NCI-H1694 treated with DMSO at 0.1 percent for 48 hours (cell line): ENCODE data around the gene PDLIM3.
"Not testable (repeated sequence)": the region's sequence is repeated elsewhere in the genome, so short reads cannot be mapped to it uniquely, and the experiment has no call there.

Experiments
- DNase-seq: peaks from one replicate; lab custom pipeline; 2025; lab: John Stamatoyannopoulos, UW

PDLIM3 gene, protein sequence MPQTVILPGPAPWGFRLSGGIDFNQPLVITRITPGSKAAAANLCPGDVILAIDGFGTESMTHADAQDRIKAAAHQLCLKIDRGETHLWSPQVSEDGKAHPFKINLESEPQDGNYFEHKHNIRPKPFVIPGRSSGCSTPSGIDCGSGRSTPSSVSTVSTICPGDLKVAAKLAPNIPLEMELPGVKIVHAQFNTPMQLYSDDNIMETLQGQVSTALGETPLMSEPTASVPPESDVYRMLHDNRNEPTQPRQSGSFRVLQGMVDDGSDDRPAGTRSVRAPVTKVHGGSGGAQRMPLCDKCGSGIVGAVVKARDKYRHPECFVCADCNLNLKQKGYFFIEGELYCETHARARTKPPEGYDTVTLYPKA

DNA sequence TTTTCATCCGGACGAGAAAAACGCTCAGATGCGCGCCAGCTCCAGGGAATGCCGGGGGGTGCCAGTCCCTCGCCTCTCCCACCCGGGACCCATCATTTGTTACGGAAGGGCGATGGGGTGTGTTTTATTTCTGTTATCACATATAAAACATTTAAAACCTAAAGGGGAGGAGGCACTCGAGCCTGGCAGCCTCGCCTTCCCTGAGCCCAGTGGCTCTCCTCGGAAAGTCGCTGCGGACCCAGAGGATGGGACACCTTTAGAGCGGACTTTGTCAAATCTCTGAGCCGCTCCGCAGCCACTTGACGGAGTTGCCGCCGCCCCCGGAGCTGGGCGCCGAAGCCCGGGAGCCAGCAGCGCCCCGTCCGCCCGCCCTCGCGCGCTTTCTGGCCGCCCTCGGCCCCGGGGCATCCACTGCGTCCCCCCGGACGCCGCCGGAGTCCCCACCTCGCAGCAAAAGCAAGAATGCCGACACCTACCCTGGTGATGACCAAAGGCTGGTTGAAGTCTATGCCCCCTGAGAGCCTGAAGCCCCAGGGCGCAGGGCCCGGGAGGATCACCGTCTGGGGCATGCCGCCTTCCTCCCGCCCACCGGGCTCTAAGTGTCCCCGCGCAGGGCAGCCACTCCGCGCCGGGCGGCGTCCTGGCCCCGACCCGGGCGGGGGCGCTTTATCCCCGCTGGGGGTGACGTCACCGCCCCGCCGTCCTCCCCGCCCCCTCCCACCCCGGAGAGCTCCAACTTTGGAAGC, at the start of gene PDLIM3:
TSS of gene PDLIM3 (minus strand) at position 642 of the 746 bp plus-strand sequence. CDS start at position 569, 73 bp downstream.
- DNase-seq, result no peak

DNA sequence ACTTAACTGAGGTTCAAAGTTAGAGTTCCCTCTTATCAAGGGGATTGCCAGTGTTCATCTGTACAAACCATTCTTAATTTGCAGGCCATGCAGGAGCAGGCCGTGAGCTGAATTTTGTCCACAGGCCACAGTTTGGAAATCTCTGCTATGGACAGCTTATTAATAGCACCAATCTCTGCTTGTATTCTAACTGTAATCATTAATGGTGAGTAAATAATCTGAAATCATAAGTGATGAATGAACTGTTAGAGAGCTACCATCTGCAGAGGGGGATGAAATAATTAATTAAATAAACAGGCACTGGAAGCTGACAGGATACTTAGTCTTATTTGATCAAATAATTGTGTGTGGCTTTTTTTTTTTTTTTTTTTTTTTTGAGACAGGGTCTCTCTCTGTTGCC, 48.5 kb upstream of the PDLIM3 start:
- DNase-seq, result no peak

DNA sequence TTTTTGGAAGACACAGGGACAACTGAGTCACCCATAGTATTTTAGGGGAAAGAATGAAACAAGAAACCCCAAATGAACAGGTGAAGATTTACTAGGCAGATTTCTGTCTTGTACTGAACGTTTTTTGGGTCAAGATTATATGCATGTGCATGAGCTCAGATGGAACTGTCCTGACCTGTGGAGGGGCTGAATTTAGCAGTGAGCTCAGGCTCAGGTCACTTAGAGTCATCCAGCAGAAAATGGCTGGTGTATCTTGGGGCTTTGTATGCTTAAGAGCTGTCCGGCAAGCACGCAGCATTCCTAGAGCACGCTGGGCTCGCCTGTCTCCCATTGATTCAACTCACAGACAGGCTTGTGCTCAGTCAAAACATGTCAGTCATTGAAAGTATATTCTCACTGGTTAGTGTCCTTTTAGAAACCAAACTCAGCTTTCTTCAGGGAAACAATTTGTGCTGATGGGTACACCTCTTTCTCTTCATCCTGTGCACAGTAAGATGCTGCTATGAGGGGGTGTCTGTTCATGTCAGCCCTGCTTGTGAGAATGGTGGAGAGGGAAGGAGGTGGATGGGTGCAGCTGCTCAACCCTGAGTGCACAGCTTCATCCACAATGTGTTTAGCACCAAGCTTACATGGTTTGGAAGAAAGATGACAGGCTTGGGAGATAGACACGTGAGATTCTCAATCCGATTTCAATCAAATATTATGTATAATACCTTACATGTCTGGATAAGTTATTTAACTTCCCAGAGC, 47.5 kb upstream of the PDLIM3 start:
- no peak for DNase-seq

DNA sequence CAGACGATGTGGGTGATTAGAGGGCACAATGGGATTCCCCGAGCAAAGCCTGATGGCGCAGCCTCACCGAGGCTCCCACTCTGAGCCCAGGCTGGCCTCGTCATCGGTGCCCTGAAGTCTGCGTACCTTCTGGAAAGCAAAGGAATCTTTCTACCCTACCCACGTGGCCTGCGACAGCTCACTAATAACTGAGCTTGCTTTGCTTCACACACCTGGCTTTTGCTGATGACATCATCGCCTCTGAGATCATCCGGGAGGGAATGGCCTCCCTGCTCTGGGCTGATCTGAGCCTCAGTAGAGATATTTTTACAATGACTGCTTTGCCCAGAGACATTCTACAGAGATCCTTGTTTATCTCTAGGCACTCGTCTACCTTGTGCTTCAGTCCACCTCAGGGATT, 45.4 kb upstream of the PDLIM3 start:
- no peak for DNase-seq

DNA sequence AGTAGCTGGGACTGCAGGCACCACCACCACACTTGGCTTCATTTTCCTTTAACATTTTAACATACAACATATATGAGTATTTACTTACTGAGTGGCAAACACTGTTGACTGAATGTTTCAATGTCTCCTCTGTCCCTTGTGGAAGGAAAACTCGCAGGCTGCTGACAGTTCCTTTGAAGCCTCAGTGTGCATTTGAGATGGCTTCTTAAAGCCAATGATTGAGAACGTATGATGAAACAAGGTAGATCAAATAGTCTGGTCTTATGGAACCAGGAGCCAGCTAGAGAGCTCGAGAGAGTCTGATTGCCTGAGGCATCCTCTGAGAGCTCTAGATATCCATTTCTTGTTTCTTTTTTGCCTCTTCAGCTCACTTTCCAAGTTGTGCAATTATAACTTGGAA, 43.0 kb upstream of the PDLIM3 start:
- no peak for DNase-seq

DNA sequence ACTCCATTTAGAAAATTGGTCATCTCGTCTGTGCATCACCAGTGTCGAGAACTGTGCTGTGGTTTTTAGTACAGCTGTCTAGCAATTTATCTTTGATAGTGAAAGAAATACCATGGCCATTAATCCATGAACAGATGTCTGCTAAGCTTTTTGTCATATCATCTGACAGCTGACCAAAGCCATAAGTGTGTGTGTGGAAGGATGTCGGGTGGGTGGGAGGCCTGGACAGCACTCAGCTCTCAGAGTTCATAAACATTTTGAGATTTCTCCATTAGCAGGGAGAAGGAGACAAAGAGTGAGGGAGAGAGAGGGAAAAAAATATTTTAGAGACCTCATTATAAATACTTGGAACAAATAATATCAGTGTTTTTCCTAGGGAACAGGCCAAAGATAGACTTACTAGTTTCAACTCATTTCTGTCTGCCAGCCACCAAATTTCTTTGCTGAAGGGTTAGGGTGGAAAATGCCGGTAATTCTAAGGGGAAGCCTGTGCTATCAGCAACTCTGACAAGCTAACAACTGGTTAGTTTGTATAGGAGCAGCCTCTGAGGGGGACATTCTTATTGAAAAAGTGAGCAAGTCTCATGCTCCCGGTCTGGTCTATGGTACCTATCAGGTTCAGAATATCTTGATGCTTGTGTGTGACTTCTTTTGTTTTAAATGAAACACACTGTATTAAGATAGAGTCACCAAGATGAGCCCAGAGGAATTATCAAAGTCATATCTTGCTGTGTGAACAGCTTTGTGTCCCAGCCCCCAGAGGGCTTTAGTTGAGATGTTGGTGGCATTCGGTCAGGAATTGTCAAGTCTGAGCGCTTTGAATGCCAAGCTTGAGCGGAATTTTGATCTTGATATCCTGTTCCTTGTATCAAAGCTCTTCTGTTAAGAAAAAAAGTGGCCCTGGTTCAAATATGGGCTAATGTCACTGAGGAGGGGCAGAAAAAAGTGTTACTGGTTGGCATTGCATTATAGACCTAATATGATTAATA, 41.9 kb upstream of the PDLIM3 start:
- DNase-seq, result no peak

DNA sequence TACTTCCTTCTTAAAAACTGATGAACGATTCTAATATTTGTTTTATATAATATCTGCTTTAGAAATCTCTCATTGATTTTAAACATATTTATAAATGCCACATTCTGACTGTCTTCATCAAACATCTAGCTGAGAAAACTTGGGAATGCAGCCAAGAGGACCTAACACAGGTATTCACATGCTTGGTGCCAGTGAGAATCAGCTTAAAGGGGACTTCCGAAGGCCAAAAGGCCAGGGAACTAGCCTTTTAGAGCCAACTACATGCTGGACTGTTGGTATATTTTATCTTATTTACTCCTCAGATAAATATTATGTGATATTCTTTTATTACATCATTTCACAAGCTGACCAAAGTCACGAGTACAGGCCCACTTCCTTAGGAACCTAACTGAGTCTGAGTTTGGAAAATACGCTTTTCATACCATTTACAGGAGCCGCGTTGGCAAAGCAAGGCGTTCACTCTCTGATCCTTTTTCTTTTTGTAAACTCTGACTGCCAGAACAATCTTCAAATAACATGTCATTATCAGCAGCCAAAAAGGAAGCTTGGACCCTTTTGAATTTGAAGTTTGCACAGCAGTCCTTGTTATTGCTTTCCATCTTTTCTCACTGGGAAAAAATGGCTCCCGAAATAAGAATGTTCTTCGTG, 41.1 kb upstream of the PDLIM3 start:
- DNase-seq, result no peak

DNA sequence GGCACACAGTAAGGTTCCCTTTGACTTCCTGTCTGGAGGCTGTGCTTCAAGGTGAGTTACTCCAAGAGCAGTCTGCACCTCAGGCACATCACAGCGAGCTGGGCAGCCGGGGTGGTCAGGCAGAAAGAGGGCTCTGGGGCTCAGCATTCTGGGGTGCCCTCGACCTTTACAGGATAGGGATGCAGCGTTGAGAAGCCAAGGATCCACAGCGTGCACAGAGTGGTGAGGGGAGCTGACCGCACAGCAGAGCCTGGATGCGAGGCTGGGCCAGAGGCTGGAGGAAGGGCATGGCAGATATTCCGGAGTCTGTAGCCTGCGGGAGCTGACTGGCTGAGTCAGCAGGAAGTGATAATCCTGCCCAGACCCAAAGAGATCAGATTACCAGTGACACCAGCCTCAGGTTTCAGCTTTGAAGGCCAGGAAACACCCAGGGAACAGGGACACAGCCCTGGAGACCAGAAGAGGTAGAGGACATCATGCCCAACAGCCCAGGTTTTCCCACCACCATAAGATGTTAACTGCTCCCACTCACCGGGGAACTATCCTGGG, 38.4 kb upstream of the PDLIM3 start:
- DNase-seq, result no peak

DNA sequence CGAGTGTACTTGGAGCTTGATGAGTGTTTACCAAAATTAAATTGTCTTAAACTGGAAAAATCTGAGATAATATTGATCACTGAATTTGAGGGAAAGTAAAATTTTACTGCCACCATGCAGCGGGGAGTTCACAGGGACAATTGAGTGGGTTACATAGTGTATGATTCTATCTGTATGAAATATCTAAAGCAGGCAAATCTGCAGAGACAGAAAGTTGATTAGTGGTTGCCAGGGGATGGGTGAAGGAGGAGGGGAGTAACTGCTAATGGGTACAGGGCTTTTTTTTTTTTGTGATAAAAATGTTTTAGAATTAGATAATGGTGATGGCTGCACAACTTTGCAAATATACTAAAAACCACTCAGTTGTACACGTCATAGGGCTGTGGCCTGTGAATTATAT, 35.4 kb upstream of the PDLIM3 start:
- DNase-seq, result no peak

DNA sequence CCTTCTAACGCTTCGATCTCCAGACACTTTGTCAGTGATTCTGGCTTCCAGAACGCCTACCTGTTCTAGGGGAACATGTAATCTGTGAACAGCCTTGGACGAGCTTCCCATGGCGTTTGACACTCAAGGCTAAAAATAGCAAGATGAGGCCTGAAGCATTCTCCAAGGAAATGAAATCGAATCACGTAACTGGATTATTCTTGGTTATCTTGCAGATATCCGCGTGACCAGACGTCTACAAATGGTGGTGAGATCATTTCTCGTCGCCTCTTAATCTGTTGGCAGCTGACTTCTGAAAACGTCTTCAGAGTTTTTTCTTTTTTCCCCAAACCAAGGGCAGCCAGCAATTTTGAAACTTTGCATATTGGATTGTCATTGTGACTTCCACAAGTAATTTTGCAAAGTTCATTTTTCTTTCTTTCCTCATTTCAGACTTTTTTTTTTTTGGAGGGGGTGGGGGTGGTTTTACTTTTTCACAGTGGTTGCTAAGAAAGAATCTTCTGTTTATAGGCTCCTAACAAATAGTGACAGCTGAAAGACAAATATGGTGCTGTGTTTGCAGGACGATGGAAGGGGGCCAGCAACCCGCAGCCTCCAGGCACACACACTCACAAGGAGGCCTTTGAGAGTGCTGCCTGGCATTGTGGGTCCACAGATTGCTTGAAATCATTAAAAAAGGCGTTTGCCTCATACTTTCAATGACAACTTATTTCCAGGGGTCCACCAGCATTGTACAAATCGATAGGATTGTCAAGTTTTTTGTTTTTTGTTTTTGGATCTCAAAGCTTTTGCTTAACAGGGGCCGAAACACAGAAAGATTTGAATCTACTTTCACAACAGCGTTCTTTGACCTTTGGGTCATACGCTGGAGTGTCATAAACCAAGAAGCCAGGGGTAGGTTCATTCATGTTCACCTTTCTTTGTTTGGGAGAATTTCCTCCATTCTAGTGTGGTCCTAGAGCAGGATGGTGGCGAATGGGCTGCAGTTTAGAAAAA, 32.4 kb upstream of the PDLIM3 start:
- DNase-seq, result no peak

DNA sequence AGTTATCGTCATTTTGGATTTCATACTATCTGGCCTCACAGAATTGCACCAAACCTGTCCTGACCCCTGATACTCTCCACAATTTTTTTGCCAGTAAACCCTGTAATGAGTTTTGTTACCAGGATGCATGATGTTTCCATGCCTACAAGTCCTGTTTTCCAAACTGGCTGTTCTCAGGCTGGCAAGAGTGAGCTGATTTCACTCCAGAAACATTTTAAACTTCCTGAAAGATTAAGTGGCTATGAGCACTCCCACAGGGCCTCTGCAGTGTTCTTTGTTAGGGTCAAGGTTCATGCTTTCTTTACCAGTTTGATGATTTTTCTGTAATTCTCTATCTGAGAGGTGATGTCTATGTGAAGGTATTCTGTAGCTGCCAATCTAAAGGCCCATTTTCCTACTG, 31.7 kb upstream of the PDLIM3 start:
- DNase-seq, result no peak

DNA sequence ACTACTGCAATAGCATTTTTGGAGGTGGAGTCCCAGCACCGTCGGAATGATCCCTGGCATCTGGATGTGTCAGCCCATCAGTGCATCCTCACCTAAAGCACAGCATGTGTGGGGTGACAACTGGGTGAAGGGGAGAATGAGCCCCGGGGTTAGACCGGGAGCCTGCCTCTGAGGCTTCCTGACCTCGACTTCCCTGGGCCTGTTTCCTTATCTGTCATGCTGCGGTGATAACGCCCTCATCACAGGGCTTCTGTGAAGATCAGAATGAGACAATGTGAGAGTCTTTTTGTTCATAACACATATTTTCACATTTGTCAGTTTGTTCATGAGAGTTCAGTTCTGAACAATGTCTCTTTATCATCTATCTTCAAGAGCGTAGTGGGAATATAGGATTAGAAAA, 31.1 kb upstream of the PDLIM3 start:
- no peak for DNase-seq

DNA sequence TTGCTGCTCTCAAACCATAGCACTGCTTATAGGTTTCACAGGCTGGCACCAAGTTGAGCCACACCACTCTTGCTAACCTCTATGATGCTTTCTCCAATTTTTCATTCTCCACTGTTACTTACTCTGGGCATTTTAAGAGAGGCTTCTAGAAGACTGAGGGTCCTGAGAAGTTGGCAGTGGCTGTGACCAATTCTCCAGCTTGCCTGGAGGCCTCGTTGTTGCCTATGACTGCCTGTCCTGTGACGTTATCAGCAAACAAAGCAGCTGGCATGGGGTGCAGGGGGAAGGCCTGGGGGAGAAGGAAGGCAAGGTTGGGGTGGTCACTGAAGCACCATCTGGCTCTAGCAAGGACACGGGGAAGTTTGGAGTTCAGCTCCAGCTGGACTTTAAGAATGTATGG, 30.4 kb upstream of the PDLIM3 start:
- DNase-seq, result no peak

DNA sequence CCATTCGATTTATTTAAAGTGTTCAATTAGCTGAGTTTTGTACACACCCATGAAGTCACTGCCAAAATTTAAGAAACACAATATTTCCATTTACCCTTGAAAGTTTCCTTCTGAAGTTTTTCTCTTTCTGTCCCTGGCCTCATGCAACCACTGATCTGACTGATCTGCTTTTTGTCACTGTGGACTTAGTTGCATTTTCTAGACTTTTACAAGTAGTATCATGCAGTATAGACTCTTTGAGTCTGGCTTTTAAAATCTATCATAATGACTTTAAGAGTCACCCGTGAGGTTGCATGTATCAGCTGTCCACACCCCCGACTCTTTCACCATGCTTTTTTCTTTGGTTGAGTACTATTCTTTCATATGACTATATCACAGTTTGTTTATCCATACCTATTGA, 29.0 kb upstream of the PDLIM3 start:
- no peak for DNase-seq

DNA sequence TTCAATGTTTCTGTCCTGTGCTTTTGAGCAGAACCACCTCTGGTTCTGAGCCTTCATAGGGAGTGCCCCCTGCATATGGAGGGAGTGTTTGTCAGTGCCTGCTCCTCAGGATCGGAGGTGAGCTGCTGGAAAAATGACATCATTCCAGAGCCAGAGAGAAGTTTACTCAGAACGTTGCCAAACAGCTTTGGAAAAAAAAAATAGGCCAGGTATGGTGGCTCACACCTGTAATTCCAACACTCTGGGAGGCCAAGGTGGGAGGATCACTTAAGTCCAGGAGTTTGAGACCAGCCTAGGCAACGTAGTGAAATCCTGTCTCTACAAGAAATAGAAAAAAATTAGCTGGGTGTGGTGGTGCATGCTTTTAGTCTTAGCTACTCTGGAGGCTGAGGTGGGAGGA, 27.2 kb upstream of the PDLIM3 start:
- DNase-seq, result no peak

DNA sequence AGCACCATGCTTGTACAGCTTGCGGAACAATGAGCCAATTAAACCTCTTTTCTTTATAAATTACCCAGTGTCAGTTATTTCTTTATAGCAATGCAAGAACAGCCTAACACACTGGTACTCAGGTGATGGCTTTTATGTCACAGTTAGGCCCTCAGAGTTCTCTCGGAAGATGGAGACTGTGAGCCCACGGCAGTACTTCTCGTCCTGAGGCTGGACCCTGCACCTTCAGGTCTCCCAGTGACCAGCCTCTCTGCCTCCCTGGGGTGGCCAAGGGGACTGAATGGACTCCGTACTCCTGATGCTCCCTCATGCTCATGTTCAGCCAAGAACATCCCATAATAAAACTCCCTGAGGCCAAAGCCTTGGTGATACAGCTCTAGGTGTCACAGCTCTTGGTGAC, 25.0 kb upstream of the PDLIM3 start:
- DNase-seq, result no peak

DNA sequence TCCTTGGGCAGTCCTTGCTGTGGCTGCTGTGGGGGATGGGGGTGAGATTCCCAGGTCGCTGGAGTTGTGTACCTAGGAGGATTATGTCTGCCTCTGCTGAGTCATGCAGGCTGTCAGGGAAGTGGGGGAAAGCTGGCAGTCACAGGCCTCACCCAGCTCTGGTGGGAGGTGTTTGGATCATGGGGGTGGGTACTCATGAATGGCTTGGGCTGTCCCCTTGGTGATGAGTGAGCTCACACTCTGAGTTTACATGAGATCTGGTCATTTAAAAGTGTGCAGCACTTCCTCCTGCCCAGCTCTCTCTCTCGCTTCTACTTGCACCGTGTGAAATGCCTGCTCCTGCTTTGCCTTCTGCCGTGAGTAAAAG, 24.6 kb upstream of the PDLIM3 start:
- no peak for DNase-seq

DNA sequence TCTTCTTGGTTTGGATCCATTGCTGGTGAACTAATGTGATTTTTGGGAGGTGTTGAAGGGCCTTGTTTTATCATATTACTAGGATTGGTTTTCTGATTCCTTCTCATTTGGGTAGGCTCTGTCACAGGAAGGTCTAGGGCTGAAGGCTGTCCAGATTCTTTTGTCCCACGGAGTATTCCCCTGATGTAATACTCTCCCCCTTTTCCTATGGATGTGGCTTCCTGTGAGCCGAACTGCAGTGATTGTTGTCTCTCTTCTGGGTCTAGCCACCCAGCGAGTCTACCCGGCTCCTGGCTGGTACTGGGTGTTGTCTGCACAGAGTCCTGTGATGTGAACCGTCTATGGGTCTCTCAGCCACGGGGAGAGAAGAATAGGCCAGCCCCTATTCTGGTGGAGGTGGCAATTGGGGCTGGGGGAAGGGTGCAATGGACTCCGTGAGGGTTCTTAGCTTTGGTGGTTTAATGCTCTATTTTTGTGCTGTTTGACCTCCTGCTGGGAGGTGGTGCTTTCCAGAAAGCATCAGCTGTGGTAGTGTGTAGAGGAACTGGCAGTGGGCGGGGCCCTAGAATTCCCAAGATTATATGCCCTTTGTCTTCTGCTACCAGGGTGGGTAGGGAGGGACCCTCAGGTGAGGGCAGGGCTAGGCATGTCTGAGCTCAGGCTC, 24.1 kb upstream of the PDLIM3 start:
- DNase-seq, result not testable (repeated sequence)
